DOHH2 (cell line): ENCODE results near the gene GTPBP3.

Source experiments
- CTCF ChIP-seq: fragments of 200-600 bp; sonication (generic); IDR thresholded peaks from one replicate; pipeline ENCODE4 v1.5.1; 2014; ENCODE audit warnings: antibody characterized with exemption, mild to moderate bottlenecking, low read depth, low read length; ENCODE audit not compliant: poor library complexity, severe bottlenecking
- EZH2phosphoT487 ChIP-seq: fragments of 200-600 bp; sonication (generic); IDR thresholded peaks from 2 replicates; pipeline ENCODE4 v1.6.1; 2017; ENCODE audit warnings: borderline replicate concordance, mild to moderate bottlenecking, antibody characterized with exemption, low read length, moderate library complexity, mixed read lengths

GRCh38 chr19:17331045-17331558 is 6.3 kb upstream of the GTPBP3 start:
- TF ChIP-seq CTCF (no peak), EZH2phosphoT487 (no peak)
